SU-DHL-6 (cell line): Measurements from ENCODE around the gene ISLR.

Experiments
- H2AFZ ChIP-seq: fragments of 200-600 bp; sonication (generic); 2 replicates; pipeline ENCODE4 v1.6.1; 2014; ENCODE audit warnings: low read depth, mild to moderate bottlenecking, moderate library complexity, mixed read lengths, antibody characterized with exemption, low read length; ENCODE audit not compliant: severe bottlenecking
- H3F3A ChIP-seq: fragments of 200-600 bp; shearing (Covaris generic); 2 replicates; pipeline ENCODE4 v1.6.0; 2016; ENCODE audit warnings: antibody characterized with exemption, mild to moderate bottlenecking; ENCODE audit not compliant: insufficient read depth
- H3K27ac ChIP-seq: fragments of 200-600 bp; sonication (generic); 2 replicates; pipeline ENCODE4 v1.5.1; 2016; ENCODE audit warnings: low read depth, mild to moderate bottlenecking, low read length, moderate library complexity, mixed read lengths
- H3K27me3 ChIP-seq: fragments of 200-600 bp; sonication (generic), shearing (Covaris generic); 2 replicates; pipeline ENCODE4 v1.6.0; 2014; ENCODE audit warnings: mild to moderate bottlenecking, low read length
- H3K36me3 ChIP-seq: fragments of 200-600 bp; sonication (generic); 2 replicates; pipeline ENCODE4 v1.6.1; 2014; ENCODE audit warnings: mild to moderate bottlenecking, low read length, mixed read lengths
- H3K4me2 ChIP-seq: fragments of 300-600, 200-600 bp; shearing (Covaris generic), sonication (generic); 2 replicates; pipeline ENCODE4 v1.6.0; 2014; ENCODE audit warnings: low read length, low read depth, mild to moderate bottlenecking; ENCODE audit not compliant: poor library complexity, severe bottlenecking
- H3K4me3 ChIP-seq: fragments of 200-600 bp; sonication (generic); 2 replicates; pipeline ENCODE4 v1.5.1; 2014; ENCODE audit warnings: antibody characterized with exemption, low read length, mild to moderate bottlenecking, mixed read lengths; ENCODE audit not compliant: insufficient read depth, poor library complexity, severe bottlenecking
- H3K79me2 ChIP-seq: fragments of 200-600 bp; sonication (generic); 2 replicates; pipeline ENCODE4 v1.6.1; 2014; ENCODE audit warnings: mild to moderate bottlenecking, low read length, moderate library complexity; ENCODE audit not compliant: insufficient read depth
- H3K9ac ChIP-seq: fragments of 200-600 bp; sonication (generic); 2 replicates; pipeline ENCODE4 v1.7.0; 2014; ENCODE audit warnings: mild to moderate bottlenecking, low read length
- H3K9me2 ChIP-seq: fragments of 200-600 bp; sonication (generic); replicated peaks from 2 replicates; pipeline ENCODE4 v1.6.1; 2014; ENCODE audit warnings: low read length; ENCODE audit not compliant: insufficient read depth
- H3K9me3 ChIP-seq: fragments of 200-600 bp; sonication (generic); 2 replicates; pipeline ENCODE4 v1.6.1; 2014; ENCODE audit warnings: low read length, mixed read lengths; ENCODE audit not compliant: insufficient read depth
- H4K20me1 ChIP-seq: fragments of 200-600 bp; sonication (generic); 2 replicates; pipeline ENCODE4 v1.6.1; 2014; ENCODE audit warnings: low read depth, mild to moderate bottlenecking, antibody characterized with exemption, low read length, moderate library complexity, mixed read lengths
- CTCF ChIP-seq: fragments of 200-600 bp; sonication (generic); IDR thresholded peaks from one replicate; pipeline ENCODE4 v1.5.1; 2017; ENCODE audit warnings: antibody characterized with exemption, mild to moderate bottlenecking, low read length, moderate library complexity; ENCODE audit not compliant: insufficient read depth, poor library complexity, severe bottlenecking
- EZH2phosphoT487 ChIP-seq: fragments of 200-600 bp; sonication (generic), shearing (Covaris generic); conservative IDR thresholded peaks from 2 replicates; pipeline ENCODE4 v1.6.1; 2018; ENCODE audit warnings: mild to moderate bottlenecking, antibody characterized with exemption, low read length, moderate library complexity, mixed read lengths

ISLR gene

DNA sequence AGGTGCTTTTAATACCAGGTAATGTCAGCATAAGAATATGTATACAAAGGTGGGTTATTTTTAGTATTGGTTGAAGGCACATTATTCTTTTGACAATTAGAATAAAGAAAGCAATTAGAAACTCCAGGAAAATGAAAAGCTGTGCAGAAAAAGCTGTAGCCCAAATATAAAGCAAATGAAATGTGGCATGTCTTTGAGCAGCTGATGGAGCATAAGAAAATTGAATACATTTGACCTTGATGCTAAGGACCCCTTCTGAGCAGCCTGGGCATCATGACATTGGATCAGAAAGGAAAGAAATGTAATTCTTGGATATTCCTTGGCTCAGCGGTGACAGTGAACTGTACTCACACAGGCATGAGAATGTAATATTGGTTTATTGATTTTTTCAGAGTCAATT is 8.0 kb upstream of the ISLR start:
- H4K20me1 ChIP-seq, result no peaks in the 10 kb centered on the region
- no peaks in the 10 kb centered on the region for H3K9me2 ChIP-seq
- H3K4me2 ChIP-seq, result no peak overlapping the region
- H3K27ac ChIP-seq, result no peak overlapping the region
- H3K27me3 ChIP-seq, result no peaks in the 10 kb centered on the region
- no peaks in the 10 kb centered on the region for H3K79me2 ChIP-seq
- no peak overlapping the region for H3K4me3 ChIP-seq
- H2AFZ ChIP-seq, result no peak overlapping the region
- TF ChIP-seq CTCF (no peak), EZH2phosphoT487 (no peak)
- H3F3A ChIP-seq, result no peaks in the 10 kb centered on the region
- H3K9me3 ChIP-seq, result no peaks in the 10 kb centered on the region
- H3K36me3 ChIP-seq, result no peaks in the 10 kb centered on the region
- H3K9ac ChIP-seq, result no peak overlapping the region

DNA sequence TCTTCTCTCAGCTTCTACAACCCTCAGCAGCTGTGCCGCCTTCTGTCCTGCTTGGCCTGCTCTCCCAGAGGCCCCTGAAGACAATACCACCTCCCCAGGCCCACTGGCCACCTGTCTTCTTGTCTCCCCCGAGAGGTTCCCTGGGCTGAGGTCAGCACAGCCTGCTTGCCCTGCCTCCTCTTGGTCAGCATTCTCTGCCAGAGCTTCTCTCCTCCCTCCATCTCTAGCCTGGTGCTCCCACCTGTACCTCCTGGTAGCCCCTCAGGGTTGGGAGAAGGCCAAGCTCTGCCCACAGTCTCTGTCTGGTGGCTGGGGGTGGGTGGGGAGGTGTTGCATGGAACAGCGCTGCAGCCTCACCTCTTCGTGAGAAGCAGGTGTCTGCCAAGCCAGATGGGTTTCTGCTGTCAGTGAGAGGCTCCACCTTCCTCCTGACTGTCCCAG is 5.6 kb upstream of the ISLR start:
- Histone ChIP-seq H3K79me2 (no peaks in the 10 kb centered on the region), H3K27me3 (no peaks in the 10 kb centered on the region), H3K4me3 (no peak overlapping the region), H2AFZ (no peak overlapping the region), H3K9me3 (no peaks in the 10 kb centered on the region), H3F3A (no peaks in the 10 kb centered on the region), H3K4me2 (no peak overlapping the region), H3K27ac (no peak overlapping the region), H3K9me2 (no peaks in the 10 kb centered on the region), H3K36me3 (no peaks in the 10 kb centered on the region), H3K9ac (no peak overlapping the region), H4K20me1 (no peaks in the 10 kb centered on the region)
- TF ChIP-seq EZH2phosphoT487 (no peak), CTCF (no peak)

GRCh38 chr15:74168711-74169126 is 4.8 kb upstream of the ISLR start:
- TF ChIP-seq CTCF (no peak), EZH2phosphoT487 (no peak)
- H3K27me3 ChIP-seq, result no peaks in the 10 kb centered on the region

More at GRCh38 chr15:74168711-74169126, 4.8 kb upstream of the ISLR start:
- H3K9ac ChIP-seq, result no peak overlapping the region
- no peak overlapping the region for H3K27ac ChIP-seq
- no peak overlapping the region for H3K4me3 ChIP-seq
- H3F3A ChIP-seq, result no peaks in the 10 kb centered on the region
- H4K20me1 ChIP-seq, result no peaks in the 10 kb centered on the region
- no peaks in the 10 kb centered on the region for H3K36me3 ChIP-seq
- no peaks in the 10 kb centered on the region for H3K9me2 ChIP-seq
- no peaks in the 10 kb centered on the region for H3K79me2 ChIP-seq
- no peak overlapping the region for H3K4me2 ChIP-seq
- H3K9me3 ChIP-seq, result no peaks in the 10 kb centered on the region
- H2AFZ ChIP-seq, result no peak overlapping the region
